GM18909 (cell line): ENCODE measurements around the gene ATL3.
"Not testable (repeated sequence)": the region's sequence is repeated elsewhere in the genome, so short reads cannot be mapped to it uniquely, and the experiment has no call there.

Source experiments
- ATAC-seq: cut with Tn5 transposase; IDR thresholded peaks from one replicate; pipeline ENCODE4 v1.9.1; 2021; ENCODE audit warnings: mild to moderate bottlenecking; ENCODE audit not compliant: unreplicated experiment, poor library complexity

Gene ATL3

GRCh38 chr11:63629426-63629825, 41.8 kb downstream of the ATL3 start:
- ATAC-seq, result no peak

GRCh38 chr11:63623513-63624140, 47.5 kb downstream of the ATL3 start:
- ATAC-seq, result no peak

GRCh38 chr11:63622323-63622722, 48.9 kb downstream of the ATL3 start:
- no peak for ATAC-seq

- no peak for ATAC-seq
Measured at GRCh38 chr11:63621071-63621470, 50.1 kb downstream of the ATL3 start.

GRCh38 chr11:63619967-63620366, 51.2 kb downstream of the ATL3 start:
- no peak for ATAC-seq

- ATAC-seq, result not testable (repeated sequence)
Measured at GRCh38 chr11:63617686-63618085, 53.5 kb downstream of the ATL3 start.

GRCh38 chr11:63616953-63617352, 54.2 kb downstream of the ATL3 start:
- ATAC-seq, result no peak

GRCh38 chr11:63614136-63614671, 57.0 kb downstream of the ATL3 start, which contains the start of gene PLAAT3:
PLAAT3 (minus strand) TSS chr11:63614433; CDS start chr11:63614014, 419 bp downstream.
- peak; percentile 50 for ATAC-seq

- peak; percentile 41 for ATAC-seq
Measured at GRCh38 chr11:63613517-63614135, 57.5 kb downstream of the ATL3 start.

GRCh38 chr11:63612181-63612580, 59.0 kb downstream of the ATL3 start:
- no peak for ATAC-seq

GRCh38 chr11:63611395-63611747, 59.8 kb downstream of the ATL3 start:
- ATAC-seq, result no peak

- no peak for ATAC-seq
Measured at GRCh38 chr11:63610604-63611394, 60.4 kb downstream of the ATL3 start.

- ATAC-seq, result no peak
Measured at GRCh38 chr11:63609971-63610580, 61.1 kb downstream of the ATL3 start.

GRCh38 chr11:63609536-63609935, 61.6 kb downstream of the ATL3 start:
- ATAC-seq, result no peak

GRCh38 chr11:63608353-63609345, 62.5 kb downstream of the ATL3 start:
- no peak for ATAC-seq

- no peak for ATAC-seq
Measured at GRCh38 chr11:63603180-63603518, 68.0 kb downstream of the ATL3 start.

GRCh38 chr11:63602290-63603179, 68.6 kb downstream of the ATL3 start:
- ATAC-seq, result not testable (repeated sequence)

GRCh38 chr11:63599211-63600122, 71.7 kb downstream of the ATL3 start:
- no peak for ATAC-seq
